NAMALWA (cell line): ENCODE measurements around the gene ZBED4.

ENCODE experiments used
- DNase-seq: peaks from one replicate; pipeline ENCODE4 v3.0.0-alpha.2; 2015; ENCODE audit warnings: low spot score

The ZBED4 gene

DNA sequence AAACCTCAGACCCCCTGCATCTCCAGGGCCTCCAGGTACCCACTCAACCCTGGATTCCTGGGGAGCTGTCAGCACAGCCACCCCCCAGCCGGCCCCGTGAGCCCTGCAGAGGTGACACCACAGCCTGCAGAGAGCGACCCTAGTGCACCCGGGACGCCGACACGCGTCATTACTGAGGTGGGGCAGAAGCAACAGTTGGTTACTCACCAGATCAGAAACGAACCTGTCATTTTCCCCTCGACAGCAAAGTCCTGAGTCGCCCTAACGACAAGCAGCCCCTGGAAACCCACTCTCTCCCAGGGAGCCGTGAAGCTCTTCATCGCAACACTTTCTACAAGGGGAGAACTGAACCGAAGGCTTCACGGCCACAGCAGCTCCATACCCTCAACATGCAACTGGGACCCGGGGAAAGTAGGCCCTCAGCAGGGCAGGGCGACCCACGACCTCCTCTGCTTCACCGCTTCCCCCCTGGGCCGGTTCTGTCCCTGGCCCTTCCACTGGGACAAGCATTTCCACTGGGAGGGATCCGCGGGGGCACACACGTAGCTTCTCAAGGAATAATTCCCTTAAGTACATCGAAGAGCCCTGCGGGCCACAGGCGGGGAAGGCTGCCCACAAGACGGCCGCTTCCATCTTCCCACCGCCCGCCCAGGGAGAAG, 27.6 kb upstream of the ZBED4 start:
- DNase-seq = peak; percentile 64

DNA sequence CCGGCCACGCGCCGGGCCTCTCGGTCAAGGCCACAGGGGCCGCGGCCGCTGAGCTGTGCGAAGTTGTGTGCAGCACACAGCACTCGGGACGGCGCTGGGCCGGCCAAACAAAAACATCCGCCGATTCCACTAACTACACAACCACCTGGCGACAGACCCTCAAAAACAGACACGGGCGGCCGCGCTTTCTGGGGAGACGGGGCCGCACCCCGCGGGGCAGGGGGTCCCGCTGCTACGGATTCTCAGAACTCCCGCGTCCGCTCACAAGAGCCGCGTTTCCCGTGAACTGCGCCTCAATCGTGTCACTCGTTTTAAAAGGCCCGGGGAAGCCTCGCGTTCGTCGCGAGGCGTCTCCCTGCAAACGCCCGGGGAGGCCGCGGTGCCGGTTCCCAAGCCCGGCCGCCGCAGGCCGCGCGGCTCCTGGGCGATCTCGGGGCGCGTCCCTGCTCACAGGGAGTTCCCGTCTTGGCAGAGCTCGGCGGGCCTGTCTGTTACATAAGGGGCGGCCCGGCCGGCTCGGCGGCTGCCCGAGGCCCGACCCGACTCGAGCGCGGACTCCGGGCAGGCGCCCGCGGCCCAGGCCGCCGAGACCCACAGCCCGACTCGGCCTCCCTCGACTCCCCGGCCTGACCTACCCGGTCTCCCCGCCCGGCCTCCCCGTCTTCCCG, 26.9 kb upstream of the ZBED4 start:
- DNase-seq = peak; percentile 49

DNA sequence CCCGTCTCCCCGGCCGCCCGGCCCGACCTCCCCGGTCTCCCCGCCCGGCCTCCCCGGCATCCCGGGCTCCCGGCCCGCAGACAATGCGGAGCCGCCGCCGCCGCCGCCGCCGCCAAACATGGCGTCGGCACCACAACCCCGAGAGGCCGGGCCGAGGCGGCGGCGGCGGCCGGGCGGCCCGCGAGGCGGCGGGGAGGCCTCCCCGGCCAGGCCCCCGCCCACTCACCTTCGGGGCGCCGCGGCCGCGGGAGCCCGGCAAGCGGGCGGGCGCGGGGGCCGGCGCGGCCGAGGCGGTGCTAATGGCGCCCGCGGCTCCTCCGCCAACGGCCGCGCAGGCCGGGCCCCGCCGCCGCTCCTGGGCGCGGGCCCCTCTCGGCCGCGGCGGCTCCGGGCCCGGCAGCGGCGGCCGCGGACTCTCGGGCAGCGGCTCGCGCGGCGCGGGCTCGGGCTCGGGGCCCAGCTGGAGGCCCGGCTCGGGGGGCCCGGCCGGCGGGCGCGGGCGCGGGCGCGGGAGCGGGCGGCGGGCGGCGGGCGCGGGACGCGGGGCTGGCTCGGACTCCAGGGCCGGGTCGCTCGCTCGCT, 26.3 kb upstream of the ZBED4 start:
- DNase-seq = no peak

DNA sequence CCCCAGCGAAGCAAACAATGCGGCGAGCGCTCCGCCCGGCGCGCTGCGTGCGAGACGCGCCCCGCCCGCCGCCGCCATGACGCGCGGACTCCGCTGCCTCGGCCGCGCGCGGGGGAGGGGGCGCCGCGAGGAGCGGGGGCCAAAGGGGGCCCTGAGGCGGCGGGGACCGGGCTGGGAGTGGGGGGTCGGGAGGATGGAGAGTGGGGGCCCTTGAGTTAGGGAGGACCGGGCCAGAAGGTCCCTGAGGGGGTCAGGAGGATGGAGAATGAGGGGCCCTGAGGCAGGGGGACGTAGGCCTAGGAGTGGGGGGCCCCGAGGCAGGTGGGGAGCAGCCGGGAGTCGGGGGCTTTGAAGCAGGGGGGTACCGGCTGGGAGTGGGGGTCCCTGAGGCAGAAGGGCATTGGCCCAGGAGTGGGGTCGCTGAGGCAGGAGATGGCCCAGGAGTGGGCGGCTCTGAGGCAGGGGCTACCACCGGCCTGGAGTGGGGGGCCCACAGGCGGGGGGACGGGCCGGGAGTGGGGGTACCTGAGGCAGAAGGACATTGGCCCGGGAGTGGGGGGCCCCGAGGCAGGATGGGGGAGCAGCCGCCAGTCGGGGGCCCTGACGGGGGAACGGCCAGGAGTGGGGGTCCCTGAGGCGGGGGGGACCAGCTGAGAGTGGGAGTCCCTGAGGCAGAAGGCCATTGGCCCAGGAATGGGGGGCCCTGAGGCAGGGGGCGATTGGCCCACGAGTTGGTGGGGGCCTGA, 25.6 kb upstream of the ZBED4 start, which contains the start of gene BRD1:
Gene BRD1 (minus strand): TSS at position 21 of the 746 bp plus-strand sequence. CDS start 3,556 bp downstream, outside the sequence.
- DNase-seq = peak; percentile 66

DNA sequence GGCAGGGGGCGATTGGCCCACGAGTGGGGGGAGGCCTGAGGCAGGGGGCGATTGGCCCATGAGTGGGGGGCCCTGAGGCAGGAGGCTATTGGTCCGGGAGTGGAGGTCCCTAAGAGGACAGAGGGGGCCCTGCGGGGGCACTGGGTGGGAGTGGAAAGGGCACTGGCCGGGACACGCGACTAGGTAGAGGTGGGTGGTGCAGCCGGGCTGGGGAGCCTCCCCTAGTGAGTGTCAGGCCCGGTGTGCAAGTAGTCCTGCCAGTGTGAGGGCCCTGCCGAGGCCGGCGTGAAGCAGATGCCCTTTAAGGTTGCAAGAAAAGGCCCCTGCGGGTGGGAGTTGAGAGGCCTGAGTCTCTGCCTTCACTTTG, 25.1 kb upstream of the ZBED4 start:
- DNase-seq = no peak

DNA sequence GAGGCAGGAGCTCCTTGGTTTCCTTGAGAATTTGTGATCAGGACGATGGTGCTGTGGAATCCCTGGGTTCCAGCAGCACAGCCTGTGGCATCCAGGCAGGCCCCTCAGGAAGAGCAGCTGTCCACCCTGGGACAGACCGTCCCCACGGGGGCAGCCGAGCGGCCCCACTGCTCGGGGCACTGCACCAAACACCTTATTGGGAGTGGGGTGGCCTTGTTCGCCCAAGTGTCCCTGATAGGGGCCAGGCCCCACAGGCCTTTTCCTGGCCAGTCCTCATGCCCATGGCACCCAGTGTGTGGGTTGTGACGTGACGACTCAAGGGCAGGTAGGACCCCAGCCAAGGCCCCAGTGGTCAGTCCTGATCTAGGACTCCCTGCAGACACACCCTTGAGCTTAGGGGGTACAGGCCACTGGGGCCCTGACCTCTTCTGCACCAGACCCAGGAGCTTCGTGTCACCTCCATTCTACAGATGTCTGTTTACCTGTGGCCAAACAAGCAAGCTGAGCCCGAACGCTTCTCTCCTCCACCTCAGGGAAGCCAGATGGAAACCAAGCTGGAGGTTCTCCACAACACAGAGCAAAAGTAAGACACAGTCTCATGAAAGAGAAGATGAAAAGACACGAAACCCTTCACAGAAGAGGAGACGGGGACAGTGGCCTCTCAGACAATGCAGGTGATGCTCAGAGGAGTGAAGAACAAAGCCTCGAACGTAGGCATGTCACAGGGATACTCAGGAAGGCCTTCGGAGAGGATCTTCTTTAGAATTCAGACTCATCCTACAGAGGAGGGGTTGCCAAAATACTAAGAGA, 24.4 kb upstream of the ZBED4 start:
- no peak for DNase-seq

DNA sequence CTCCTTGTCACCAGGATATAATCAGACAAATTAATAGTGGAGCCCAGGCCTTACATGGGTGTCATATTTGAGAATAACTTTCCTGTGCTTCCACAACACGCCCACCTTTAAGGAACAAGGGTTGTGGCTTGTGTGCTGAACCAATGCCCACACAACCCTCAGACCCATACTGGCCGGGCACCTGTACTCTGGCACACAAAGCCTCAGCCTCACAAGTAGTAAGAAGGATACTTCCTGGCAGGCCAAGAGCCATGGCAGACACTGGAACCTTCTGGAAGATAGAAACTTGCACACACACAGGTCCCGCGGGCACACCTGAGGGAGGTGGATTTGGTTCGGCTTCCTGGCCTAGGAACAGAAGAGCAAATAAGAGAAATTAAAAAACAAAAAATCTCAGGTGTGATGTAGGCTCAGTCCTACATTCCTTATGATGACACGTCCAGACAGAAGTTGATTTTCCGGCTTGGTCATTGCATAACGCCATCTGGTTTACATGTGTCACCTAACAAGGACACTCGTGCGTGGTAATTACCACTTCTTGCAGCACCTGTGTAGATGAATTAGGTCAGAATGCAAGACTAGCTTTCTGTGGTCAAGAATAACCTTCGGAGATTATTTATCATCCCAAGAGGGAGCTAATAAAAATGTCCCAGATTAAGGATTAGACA, 20.2 kb upstream of the ZBED4 start:
- no peak for DNase-seq

DNA sequence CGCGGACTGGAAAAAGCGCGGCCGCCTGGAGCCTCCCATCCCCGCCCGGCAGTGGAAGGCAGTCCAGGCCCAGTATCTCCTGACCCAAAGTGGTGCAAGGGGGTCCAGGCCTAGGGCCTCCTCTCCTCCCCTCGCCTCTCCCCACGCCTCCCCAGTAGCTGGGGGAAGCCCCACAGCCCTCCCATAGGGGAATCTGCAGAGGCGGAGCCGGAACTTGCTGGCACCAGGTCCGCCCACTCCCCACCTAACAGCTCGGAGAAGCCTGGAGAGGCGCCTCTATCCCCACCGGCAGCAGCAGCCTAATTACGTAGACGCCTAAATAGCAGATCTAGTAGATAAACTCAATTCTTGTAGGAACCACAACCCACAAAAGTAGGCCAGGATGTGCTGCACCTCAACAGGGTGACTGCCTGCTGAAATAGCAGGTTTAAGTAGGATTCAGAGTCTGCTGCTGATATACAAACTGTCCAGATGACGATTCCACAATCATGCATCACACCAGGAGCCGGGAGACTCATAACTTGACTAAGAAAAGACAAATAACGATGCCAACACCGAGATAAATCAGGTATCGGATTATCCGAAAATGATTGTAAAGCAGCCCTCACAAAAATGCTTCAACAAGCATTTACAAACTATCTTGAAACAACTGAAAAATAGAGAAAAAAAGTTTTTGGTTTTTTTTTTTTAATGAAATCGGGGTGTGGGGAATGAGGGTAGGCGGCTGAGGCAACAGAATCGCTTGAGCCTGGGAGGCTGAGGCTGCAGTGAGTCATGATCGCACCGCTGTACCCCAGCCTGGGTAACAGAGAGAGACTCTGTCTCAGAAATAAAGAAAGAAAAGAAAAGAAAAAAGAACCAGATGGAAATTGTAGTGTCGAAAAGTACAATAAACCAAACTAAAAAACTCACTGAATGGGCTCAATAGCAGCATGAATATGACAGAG, 14.6 kb upstream of the ZBED4 start:
- DNase-seq = no peak

DNA sequence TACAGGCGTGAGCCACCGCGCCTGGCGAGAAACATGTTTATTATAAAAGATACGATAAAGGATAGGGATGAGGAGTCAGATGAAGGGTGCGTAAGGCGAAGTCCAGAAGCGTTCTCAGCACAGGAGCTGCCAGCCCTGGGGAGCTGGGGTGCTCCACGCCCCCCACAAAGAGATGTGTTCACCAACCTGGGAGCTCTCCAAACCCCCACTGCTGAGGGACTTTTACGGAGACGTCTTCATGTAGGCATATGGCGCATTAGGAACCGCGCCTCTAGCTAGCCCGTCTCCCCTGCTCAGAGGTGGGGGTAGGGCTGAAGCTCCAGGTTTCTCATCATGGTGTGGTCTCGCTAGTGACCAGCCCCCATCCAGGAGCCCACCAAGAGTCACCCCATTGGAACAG, 8.4 kb upstream of the ZBED4 start:
- DNase-seq = no peak

DNA sequence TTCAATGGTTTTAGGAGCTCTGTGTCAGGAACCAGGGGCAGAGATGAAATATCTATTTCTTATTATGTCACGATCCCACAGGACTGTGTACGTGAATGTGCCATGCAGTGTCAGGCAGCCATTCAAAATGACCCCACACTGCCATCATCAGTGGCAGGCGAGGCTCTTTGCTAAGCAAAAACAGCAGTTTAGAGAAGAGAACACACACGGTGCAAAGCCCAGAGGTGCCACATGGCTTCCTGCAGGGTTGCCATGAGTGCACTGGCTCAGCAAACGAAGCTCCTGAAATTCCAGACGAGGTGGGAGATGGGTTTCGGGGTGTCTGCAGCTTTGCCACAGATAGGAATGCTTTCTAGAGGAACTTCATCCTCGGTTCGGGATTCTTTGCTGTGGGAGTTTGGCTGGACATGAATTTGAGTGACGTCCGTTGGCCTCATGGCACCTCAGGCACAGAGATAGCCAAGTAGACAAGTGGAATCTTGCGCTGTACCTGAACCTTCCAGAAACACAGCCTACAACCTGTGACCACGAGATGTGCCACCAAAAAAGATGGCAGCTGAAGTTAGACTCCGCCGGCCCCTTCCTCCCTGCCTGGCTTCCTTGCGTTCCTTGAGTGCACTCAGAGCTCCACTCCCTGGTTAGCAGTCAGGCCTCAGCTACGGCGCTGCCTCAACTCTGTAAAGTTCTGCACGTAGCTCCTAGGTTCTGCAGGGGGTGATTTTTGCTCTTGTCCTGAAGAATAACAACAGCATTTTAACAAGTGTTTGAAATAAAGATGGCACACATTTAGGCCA, 7.8 kb upstream of the ZBED4 start:
- DNase-seq = no peak

DNA sequence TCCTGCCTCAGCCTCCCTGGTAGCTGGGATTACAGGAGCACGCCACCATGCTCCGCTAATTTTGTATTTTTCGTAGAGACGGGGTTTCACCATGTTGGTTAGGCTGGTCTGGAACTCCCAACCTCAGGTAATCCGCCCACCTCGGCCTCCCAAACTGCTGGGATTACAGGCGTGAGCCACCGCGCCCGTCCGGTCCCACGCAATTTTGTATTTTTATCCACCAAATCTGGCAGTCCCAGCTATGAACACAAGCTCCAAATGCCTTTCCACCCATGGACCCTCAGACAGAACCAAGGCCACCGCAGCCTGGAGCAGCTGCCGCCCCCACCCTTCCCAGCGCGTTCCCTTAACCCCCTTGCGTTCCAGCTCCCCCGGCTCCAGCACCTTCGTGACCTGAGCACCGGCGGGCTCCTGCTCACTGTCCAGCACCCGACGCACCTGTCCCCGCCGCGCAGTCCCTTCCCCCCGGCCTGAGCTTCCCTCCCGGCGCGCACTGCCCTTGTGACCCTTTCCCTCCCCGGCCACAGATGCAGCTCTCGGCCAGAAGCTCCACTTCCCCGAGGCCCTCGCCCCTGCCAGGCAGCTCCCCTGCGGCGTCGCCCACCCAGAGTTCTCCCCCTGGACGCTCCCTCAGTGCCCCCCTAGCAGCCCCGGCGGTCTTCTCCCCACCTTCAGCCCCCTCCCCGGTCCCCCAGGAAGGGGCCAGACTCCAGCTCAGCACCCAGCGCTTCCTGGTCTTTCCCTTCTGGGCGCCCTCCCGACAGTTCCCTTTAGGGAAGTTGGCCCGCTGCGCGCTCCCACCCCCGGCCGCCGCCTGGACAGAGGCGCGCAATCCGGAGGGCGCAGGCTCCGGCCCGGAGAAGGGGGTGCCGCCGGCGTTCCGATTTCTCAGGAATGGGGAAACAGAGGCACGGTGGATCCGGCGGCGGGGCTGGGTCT, 5.6 kb upstream of the ZBED4 start:
- no peak for DNase-seq

DNA sequence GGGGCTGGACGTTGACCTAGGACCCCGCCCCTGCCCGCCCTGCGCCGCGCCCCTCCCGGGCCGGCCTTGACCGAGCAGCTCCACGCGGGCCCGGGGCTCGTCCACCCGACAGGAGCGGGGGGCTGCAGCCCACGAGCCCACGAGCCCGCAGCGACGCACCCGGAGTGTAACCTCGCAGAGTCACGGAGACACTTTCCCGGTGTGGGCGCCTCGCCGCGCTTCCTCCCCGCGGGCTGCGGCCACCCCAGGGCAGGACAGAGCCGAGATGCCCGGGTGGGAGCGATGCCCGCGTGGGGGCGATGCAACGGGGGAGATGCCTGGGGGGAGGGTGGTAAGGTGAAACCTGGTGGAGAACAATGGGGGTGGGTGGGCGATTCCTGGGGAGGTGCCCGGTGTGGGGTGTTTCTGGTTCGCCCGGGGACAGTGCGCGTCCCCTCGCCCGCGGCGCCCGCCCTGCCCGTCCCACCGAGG, 4.9 kb upstream of the ZBED4 start:
- no peak for DNase-seq

DNA sequence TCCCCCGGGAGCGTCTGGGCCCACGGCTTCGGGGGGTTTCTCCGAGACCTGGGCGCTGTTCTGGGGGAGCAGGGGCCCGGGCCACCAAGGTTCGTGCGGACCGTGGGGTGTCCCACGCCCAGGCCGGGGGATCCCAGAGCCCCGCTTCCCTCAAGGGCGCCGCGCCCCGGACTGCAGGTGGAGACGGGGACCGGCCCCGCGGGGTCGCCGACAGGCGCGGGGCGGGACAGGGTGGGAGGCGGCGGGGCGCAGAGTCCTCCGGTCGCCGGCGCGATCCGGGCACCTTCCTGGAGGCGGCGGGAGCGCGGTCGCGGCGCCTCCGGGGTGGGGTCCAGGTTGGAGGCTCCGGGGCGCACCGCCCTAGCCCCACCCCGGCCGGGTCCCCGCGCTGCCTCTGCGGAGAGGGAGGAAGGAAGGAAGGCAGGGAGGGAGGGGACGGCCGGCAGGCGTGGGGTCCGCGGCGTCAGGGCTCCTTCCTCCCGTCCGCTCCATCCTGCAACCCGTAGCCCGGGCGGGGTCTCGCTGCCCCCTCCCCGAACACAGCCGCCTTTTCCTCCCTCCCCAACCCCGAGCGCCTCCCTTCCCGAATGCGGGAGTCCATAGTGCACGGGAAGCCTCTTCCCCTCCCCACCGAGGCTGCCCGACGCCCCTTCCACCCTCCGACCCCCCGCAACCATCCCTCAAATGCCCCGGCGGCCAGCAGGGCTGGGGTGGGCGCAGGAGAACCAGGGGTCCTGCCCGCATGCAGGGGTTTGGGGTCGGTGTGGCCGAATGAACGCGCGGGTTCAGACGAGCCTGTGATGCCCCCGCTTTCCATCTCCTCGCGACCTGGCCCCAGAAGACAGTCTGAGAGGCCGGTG, 4.3 kb upstream of the ZBED4 start:
- DNase-seq = no peak

DNA sequence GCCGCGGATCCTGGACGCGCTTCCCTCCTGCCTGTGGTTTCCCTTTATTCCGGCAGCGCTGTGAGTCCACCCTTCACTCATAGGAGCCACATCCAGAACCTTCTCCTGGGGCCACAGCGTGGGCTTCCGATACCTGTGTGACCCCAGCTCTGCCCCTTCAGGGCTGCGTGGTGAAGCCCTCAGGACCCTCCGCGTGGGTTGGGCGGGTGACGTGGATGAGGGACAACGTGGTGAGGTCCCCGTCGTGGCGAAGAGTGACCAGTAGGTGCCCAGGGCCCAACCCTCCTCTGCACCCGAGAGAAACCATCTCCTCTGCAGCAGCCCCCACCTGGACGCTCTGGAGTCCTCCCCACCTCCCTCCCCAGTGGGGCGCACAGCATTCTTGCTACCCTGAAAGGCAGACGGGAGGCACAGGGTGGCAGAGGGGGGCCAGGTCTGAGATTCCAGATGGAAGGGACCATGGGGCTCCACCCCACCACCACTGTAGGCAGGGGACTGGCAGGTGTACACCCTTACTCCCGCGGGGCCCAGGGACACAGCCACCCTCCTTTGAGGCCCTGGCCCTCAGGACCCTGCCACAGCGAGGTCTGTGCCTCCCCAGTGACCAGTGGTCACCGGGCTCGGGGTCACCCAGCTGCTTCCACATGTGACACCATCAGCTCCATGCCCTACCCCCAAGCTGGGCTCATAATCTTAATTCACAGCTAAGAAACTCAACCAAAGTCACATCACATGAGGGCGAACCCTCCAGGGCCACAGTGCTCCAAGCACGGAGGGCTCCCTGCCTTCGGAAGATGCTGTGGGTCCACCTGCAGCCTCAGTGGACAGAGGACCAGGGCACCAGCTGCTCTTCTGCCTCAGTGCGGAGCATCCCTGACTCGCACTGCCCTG, 3.4 kb upstream of the ZBED4 start:
- DNase-seq = no peak

DNA sequence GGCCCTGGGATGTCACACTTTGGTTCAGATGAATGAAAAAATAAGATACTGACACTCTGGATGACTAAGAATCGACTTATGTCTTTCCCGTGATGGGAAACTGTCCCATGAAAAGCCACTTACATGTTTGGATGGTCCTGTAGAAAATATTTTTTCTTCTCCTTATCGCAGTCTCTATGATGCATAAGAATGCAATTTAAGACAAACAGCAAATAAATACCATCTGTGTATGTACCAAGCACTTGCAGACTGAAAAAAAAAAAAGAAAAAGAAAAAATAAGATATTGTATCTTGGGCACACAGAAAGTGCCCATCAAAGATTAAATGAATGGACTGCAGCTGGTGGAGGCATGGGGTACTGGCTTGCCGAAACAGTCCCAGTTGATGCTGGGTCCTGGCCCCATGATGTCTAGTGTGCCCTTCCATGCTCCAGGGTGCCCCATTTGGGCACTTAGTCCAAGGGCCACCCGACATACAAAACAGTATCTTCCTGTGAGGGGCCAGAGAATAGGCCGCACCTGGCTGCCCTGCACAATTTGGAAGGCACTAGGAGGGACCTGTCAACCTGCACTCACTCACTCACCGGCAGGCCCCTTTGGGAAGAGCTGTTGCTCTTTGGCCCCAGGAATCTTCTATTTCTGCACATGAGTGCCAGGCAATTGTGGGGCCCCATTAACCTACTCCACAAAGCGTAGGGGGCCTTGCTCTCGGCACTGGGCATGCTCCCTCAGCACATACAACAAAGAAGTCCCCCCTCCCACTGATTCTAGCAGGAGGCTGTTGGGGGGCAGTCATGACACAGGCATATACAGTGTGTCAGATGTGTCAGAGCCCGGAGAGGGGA, 2.5 kb upstream of the ZBED4 start:
- DNase-seq = no peak
